Ascending aorta (tissue), 2 donors: ENCODE results near the gene LY6G5C. TPM values are rescaled to one million over a fixed set of nuclear protein-coding genes. Genes with fewer than 3 reads are reported as not detected.

Experiments used
- DNase-seq, 2 donors: peaks; one replicate each; pipeline ENCODE4 v3.0.0-alpha.2; 2019; ENCODE audit warnings: low spot score in 2 of 2
- H3K27ac ChIP-seq, 2 donors: fragments of 200-600 bp; sonication (generic); one replicate each; pipeline ENCODE4 v1.5.1; 2016 to 2017; ENCODE audit warnings: mild to moderate bottlenecking in 1 of 2
- H3K27me3 ChIP-seq: fragments of 200-600 bp; sonication (generic); one replicate; pipeline ENCODE4 v1.5.1; 2017
- H3K36me3 ChIP-seq, 2 donors: fragments of 200-600 bp; sonication (generic); one replicate each; pipeline ENCODE4 v1.5.1; 2016
- H3K4me1 ChIP-seq, 2 donors: fragments of 200-600 bp; sonication (generic); one replicate each; pipeline ENCODE4 v1.5.1; 2016 to 2017; ENCODE audit warnings: mild to moderate bottlenecking in 1 of 2
- H3K4me3 ChIP-seq, 2 donors: fragments of 200-600 bp; sonication (generic); one replicate each; pipeline ENCODE4 v1.5.1; 2016 to 2017; ENCODE audit warnings: mild to moderate bottlenecking in 1 of 2
- H3K9me3 ChIP-seq, 2 donors: fragments of 200-600 bp; sonication (generic); one replicate each; pipeline ENCODE4 v1.5.1; 2016
- CTCF ChIP-seq, 3 experiments: fragments of 200-600 bp in 2 of 3; fragments of 450-650 bp in 1 of 3; sonication (generic) in 2 of 3; IDR thresholded peaks; one replicate each; pipeline ENCODE4 v1.5.1; 2016 to 2019; ENCODE audit warnings: antibody characterized with exemption in 3 of 3, mild to moderate bottlenecking in 1 of 3, moderate library complexity in 1 of 3
- intact Hi-C: fragments of 100-400 bp; cut with DNase I; formaldehyde crosslinking; loops from one replicate; pipeline ENCODE4 v1.15.1; 2023
- total RNA-seq: library from RNA; depleted of rRNA; stranded (reverse); fragments of >200 nt; gene quantifications from one replicate; pipeline ENCODE4 v1.1.0, GENCODE V29; 2016

The LY6G5C gene
- total RNA-seq, 1 donor from 2014 or later = 0.96 TPM

- Histone ChIP-seq H3K27me3 (no peaks in the 10 kb centered on the region), H3K36me3 (peaks cover 4 to 8% of the 10 kb centered on the region in 2 donors), H3K27ac (no peak overlapping the region), H3K9me3 (no peaks in the 10 kb centered on the region), H3K4me1 (peaks cover 2 to 5% of the 10 kb centered on the region in 2 donors), H3K4me3 (no peak overlapping the region)
- no peak for DNase-seq
- no peak for TF ChIP-seq CTCF (IDR thresholded peaks at IDR 0.05)
- intact Hi-C loops = no loop called here
Observed at GRCh38 chr6:31677955-31678354, 2.9 kb downstream of the LY6G5C start.

GRCh38 chr6:31676904-31677303 is 4.0 kb downstream of the LY6G5C start:
- Histone ChIP-seq H3K27ac (no peak overlapping the region), H3K36me3 (peaks cover 15 to 18% of the 10 kb centered on the region in 2 donors), H3K9me3 (no peaks in the 10 kb centered on the region), H3K4me3 (no peak overlapping the region), H3K4me1 (peaks cover 2 to 5% of the 10 kb centered on the region in 2 donors), H3K27me3 (no peaks in the 10 kb centered on the region)
- no peak for TF ChIP-seq CTCF (IDR thresholded peaks at IDR 0.05)
- DNase-seq = no peak
- intact Hi-C loops = no loop called here

- H3K27me3 ChIP-seq = no peaks in the 10 kb centered on the region
- no peak for DNase-seq
- no peaks in the 10 kb centered on the region for H3K9me3 ChIP-seq
- intact Hi-C loops = no loop called here
- peaks cover 2 to 3% of the 10 kb centered on the region in 2 donors for H3K4me1 ChIP-seq
- no peak overlapping the region for H3K4me3 ChIP-seq
- peaks cover 20 to 23% of the 10 kb centered on the region in 2 donors for H3K36me3 ChIP-seq
- H3K27ac ChIP-seq = no peak overlapping the region
- no peak for TF ChIP-seq CTCF (IDR thresholded peaks at IDR 0.05)
Observed at GRCh38 chr6:31676322-31676903, 4.5 kb downstream of the LY6G5C start.

- Histone ChIP-seq H3K9me3 (no peaks in the 10 kb centered on the region), H3K4me3 (no peak within 1 kb of the TSS), H3K27ac (no peak within 1 kb of the TSS), H3K4me1 (peaks cover 5 to 12% of the 10 kb centered on the region in 2 donors), H3K27me3 (no peaks in the 10 kb centered on the region), H3K36me3 (peaks cover 61 to 67% of the 10 kb centered on the region in 2 donors)
- intact Hi-C loops = loop anchor here (5.0 to 10.0 kb wide), 4 partner anchors 163 to 1645 kb away; partner anchors contain the start of genes AGPAT1, NELFE, RNF5 and SKIC2
- TF ChIP-seq CTCF (IDR thresholded peaks at IDR 0.05) = no peak
- no peak for DNase-seq
Observed at GRCh38 chr6:31669676-31670075, 11.2 kb downstream of the LY6G5C start, which contains the start of gene LY6G5B. LY6G5B (plus strand) TSS chr6:31669976; CDS start chr6:31670951, 975 bp downstream.

GRCh38 chr6:31666337-31666965 is 14.4 kb downstream of the LY6G5C start:
- H3K9me3 ChIP-seq = no peaks in the 10 kb centered on the region
- no peaks in the 10 kb centered on the region for H3K27me3 ChIP-seq
- no peak for TF ChIP-seq CTCF (IDR thresholded peaks at IDR 0.05)
- peak overlapping the region; percentile 72 to 97 for H3K4me3 ChIP-seq
- H3K27ac ChIP-seq = peak overlapping the region; percentile 91 to 97
- H3K4me1 ChIP-seq = peaks cover 16 to 29% of the 10 kb centered on the region in 2 donors
- DNase-seq = no peak
- H3K36me3 ChIP-seq = peaks cover 49 to 50% of the 10 kb centered on the region in 2 donors
- intact Hi-C loops = loop anchor here (1.0 to 10.0 kb wide), 6 partner anchors 37 to 1648 kb away; partner anchors contain the start of genes ABHD16A, AGPAT1, DDAH2 and NELFE
